ENCODE data around the gene GSE1.

The GSE1 gene

DNA sequence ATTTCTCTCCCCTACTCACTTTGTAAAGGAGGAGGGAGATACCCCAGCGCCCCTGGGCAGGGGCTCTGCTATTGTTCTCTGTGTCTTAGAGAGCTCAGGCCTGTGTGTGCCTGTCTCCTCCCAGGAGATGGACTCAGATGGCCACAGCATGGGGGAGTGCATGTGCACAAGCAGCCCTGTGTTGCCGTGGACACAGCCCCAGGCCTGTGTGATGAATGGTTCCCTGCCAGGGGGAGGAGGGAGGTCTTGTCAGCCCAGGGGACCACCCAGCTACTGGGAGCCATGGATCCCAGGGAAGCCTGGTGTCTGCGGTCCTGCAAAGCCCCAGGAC is 49.3 kb downstream of the GSE1 start:
- DNase-seq (ENCODE audit: low read depth): no peak

DNA sequence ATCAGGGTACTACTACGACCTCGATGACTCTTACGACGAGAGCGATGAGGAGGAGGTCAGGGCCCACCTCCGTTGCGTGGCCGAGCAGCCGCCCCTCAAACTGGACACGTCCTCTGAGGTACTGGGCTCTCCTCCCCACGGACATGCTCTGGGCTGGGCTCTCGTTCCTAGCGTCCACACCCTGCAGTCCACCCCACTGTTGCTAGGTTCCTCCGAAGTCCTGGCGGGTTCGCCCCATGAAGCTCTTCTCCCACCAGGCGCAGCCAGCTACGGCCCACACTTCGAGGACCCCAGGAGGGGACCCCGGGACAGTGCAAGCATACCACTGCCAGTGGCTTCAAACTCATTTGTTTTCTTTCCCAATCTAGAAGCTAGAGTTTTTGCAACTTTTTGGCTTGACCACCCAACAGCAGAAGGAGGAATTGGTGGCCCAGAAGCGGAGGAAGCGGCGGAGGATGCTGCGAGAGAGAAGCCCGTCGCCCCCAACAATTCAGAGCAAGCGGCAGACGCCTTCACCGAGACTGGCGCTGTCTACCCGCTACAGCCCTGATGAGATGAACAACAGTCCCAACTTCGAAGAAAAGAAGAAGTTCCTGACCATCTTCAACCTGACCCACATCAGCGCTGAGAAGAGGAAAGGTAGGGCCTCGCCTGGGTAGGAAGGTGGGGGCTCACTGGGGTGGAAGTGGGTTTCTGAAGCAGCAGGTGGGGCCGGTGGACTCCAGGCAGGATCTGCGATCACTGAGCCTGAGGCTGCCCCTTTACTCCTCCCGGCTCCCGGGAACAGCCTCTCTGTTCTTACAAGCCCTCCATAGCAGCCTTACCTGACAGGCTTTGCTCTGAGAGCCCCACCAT is 50.1 kb downstream of the GSE1 start:
- DNase-seq (ENCODE audit: low read depth): no peak

DNA sequence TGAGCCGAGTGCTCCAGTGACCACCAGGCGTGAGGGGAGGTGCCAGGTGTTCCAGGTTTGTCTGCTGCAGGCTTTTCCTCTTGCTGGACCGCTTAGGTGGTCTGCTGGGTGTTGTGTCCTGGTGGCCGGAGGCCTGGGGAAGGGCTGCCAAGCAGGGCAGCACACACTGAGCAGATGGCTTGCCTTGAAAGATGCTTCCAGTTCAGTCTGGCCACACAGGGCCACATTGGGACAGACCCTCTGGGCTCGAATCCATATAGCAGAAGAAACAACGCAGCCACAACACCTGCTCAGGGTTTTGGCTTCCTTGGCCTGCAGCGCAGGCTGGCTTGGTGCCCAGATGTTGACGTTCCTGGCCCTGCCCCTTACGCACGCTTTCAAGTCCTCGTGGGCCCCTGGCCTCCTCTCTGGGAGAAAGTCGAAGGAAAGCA is 50.8 kb downstream of the GSE1 start:
- no peak for DNase-seq (ENCODE audit: low read depth)

DNA sequence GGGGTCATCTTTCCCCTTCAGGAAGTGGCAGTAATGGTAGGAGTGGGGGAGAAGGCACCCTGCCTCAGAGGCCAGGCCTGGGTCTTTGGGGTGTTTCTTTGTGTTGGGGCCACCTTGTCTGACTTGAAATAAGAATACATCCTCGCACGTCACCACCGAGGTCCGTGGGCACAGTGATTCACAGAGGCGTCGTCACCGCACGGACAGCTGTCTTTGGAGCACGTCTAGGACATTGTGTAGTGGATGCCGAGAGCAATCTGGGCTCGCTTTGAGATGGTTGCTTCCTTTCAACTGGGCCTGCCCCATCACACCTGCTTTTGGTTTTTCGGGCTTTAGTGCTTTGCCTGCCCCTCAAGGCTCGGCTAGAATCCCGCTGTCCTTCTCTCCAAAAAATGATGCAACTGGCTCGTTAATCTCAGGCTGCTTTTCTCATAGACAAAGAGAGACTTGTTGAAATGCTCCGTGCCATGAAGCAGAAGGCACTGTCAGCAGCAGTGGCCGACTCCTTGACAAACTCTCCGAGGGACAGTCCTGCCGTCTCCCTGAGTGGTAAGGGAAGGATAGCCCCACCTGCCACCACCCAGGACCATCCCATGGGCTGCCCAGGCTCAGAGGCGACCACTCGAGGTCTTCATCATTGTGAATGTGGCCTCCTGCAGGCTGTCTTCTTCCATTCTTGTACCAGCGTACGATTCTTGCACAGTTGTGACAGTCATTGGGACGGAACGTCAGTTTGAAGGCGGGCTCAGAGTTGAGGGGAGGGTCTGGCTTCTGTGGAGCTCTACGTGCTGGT is 51.7 kb downstream of the GSE1 start:
- DNase-seq (ENCODE audit: low read depth): no peak

DNA sequence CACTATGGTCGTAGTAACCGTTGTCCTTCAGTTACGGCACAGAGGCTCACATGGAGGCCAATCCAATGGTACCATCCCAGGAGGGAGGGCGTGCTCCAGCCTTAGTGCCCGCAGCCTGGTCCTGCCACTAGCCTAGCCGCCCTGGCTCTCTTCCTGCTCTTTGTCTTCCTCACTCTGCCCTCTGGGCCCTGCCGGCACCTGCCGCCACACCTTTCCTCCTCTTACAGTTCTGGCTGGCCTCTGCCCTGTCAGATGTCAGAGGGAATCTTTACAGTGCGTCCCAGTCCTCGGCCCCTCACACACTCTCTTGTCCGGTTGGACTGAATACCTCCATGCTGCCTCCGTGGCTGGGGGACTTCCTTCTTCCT is 52.2 kb downstream of the GSE1 start:
- no peak for DNase-seq (ENCODE audit: low read depth)

DNA sequence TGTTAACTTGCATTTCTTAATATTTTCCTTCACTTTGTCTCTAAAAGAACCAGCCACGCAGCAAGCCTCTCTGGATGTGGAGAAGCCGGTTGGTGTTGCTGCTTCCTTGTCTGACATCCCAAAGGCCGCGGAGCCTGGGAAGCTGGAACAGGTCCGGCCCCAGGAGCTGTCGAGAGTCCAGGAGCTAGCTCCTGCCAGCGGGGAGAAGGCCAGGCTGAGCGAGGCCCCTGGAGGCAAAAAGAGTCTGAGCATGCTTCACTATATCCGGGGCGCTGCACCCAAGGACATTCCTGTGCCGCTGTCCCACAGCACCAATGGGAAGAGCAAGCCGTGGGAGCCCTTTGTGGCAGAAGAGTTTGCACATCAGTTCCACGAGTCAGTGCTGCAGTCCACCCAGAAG is 52.8 kb downstream of the GSE1 start:
- DNase-seq (ENCODE audit: low read depth): no peak

DNA sequence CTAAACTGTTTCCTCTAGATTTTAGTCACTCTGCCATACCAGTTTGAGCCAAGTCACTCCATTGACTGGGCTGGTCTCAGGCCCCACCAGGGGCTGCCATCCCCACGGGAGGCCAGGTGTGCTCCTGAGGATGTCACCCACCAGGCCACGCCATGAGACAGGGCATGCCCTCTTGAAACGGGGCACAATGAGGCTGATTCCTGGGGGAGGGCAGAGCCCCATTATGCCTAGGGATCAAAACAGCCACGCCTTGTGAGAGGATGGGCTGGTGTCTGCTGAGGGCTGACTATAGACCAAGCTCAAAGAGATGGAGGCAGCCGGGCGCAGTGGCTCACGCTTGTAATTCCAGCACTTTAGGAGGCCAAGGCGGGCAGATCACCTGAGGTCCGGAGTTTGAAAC is 54.1 kb downstream of the GSE1 start:
- no peak for DNase-seq (ENCODE audit: low read depth)

DNA sequence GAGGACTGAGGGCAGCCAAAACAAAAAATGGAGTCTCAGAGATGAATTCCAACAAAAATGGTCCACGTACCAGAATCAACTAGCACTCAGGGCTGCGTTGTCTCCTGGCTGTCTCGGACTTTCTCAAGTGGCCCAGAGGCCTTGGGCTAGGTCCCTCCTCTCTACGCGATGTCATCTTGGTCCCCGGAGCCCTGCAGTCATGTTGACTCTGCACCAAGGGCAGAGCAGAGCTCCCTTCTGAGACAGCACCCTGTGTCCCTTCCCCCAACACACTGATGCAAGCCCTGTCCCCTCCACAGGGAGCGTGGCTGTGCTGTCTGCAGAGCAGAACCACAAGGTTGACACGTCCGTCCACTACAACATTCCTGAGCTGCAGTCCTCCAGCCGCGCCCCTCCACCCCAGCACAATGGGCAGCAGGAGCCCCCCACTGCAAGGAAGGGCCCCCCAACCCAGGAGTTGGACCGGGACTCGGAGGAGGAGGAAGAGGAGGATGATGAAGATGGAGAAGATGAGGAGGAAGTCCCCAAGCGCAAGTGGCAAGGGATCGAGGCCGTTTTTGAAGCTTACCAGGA is 54.8 kb downstream of the GSE1 start:
- no peak for DNase-seq (ENCODE audit: low read depth)

DNA sequence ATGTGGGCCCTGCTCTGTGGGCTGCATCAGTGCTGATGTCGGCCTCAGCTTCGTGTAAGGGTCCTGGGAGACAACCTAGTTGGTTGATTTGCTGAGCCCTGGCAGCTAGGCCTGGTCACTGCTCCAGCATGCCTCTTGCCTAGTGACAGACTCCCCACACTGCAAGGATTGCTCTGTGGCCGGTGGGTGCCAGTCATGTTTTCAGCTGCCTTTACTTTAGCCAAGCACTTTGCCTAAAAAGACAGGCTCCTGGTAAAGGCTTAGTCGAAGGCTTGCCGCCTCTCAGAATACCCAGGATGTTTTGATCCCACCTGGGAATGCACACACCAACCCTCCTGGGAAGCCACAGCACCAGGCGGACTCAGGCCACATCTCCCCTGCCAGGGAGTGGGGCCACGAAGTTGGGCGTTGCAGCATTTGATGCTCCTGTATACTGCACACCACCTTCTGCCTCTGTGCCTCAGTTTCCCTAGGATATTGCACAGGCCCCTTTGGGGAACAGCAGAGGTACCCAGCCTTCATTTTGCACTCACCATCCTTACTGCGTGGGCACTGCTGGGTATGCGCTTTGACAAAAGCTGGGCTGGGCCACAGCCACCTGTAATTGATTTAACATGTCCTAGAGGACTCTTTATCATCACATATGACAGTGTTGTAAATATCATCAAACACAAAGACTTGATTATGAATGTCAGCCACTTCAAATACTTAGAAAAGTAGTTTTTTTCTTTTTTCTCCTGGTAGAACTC is 55.7 kb downstream of the GSE1 start:
- DNase-seq (ENCODE audit: low read depth): no peak

DNA sequence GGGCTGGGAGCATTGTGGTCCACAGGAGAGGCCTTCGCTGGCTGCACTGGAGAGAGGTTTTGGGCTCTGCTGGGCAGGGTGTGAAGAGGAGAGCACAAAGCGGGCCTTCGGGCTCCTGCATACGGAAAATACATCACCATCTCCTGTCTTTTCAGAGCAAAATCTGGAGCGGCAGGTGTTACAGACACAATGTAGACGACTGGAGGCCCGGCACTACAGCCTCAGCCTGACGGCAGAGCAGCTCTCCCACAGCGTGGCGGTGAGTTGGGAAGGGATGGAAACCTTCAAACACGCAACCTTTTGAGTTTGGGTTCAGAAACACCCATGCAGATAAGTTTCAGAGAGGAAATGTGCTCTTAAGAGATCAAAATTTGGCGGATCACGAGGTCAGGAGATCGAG is 57.7 kb downstream of the GSE1 start:
- no peak for DNase-seq (ENCODE audit: low read depth)

DNA sequence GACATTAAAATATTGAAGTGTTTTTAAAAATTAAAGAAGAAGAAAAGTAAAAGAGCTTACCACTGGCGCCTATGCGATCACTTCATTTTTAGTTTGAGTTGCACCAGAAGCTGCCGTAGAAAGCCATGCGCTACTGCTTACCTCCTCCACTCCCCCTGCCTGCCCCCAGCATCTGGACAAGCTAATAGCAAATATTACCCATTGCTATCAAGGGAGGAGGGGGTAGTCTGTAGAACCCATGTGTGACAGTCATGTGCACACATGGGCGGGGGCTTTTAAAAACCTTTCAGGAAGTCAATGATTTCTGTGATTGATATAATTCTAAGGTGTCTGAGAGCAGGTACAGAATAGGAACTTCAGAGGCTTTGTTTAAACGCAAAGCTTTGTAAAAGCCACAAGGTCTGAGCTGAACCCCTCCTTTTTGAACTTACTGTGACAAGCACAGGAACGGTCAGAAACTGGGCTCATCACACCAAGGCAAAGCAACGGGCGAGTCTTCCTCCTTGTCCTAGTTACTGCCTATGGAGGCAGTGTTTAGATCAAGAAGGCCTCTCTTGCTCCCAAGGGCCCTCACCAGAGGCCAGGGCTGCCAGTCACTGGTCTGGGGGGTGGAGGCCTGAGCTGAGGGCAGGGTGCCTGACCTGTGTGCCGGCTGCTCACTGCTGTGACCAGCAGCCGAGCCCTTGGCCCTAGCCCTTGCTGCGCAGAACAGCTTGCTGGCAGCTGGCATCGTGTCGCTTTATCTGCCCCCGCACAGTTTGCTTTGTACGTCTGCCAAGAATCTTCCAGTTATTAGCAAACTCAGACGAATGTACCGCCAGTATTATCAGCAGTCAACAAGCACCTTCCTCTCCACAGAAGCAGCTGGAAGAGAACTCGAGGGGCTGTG is 60.7 kb downstream of the GSE1 start:
- no peak for DNase-seq (ENCODE audit: low read depth)

DNA sequence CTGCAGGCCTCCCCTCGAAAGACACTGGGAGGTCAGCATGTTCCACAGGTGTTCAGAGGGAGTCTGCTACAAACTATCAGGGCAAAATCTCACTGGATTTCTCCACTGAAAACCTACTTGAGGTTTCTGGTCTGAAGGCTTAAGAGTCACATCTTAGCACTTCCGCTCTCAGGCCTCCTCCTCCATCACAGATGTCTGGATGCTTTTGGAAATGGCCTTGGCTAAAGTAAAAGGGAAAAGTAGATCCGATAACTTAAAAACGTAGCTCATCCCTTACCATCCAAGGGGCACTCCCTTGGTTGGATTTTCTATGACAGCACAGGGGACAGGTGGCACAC is 61.3 kb downstream of the GSE1 start:
- no peak for DNase-seq (ENCODE audit: low read depth)

DNA sequence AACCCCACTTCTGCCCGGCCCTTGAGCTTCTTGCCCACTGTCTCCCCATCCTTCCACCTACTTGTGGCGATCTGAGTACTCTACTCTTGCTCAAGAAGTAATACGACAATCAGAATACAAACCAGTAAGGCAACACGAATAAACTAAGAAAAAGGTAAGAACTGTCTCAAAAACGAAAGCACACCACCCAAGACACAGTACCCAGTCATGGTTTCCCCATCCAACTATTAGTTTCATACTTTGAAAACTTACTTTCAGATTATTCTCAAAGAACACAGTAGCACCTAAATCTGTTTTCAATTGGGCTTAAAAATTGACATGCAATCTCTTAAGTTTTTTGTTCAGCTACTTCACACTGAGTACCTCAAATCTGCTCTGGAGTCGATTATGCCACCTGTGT is 61.7 kb downstream of the GSE1 start:
- no peak for DNase-seq (ENCODE audit: low read depth)

DNA sequence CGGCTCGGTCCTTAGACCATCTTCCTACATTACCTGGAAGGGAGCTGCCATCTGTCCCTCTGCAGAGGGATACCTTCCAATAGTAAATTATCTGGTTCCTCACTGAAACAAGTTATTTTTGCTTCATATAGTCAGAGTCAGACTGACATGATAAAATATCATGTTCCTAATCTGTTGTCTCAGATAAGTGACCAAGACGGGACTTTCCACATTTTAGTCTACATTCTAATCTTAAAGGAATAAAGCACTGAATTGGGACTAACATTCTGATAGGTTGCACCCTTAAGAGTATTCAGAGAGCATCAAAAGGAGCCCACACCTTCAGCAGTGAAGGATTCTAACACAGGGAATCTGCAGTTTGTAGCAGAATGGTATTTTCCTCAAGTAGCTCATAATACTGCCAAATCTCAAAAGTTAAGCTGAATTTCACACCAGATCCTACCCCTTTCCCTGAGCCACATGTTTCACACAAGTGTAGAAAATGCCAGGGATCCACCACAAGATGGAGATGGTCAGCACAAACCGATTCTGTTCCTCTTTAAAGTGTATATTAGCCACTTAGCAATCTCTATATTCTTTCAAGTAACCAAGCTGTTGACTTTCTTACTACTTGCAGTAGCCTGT is 62.2 kb downstream of the GSE1 start:
- no peak for DNase-seq (ENCODE audit: low read depth)

DNA sequence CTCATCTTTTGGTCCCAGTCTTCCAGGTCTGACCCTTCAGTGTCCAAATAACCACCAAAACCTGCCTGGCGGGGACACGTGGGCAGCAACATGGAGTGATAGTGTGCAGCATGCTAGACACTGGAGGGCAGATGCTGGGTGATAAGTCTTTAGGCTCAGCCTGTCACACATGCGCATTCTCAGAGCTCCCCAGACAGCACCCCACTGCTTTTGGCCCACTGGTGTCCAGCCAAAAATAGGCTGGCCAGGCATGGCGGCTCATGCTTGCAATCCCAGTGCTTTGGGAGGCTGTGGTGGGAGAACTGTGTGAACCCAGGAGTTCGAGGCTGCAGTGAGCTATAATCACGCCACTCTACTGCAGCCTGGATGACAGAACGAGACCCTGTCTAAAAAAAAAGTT is 63.3 kb downstream of the GSE1 start:
- DNase-seq (ENCODE audit: low read depth): no peak

DNA sequence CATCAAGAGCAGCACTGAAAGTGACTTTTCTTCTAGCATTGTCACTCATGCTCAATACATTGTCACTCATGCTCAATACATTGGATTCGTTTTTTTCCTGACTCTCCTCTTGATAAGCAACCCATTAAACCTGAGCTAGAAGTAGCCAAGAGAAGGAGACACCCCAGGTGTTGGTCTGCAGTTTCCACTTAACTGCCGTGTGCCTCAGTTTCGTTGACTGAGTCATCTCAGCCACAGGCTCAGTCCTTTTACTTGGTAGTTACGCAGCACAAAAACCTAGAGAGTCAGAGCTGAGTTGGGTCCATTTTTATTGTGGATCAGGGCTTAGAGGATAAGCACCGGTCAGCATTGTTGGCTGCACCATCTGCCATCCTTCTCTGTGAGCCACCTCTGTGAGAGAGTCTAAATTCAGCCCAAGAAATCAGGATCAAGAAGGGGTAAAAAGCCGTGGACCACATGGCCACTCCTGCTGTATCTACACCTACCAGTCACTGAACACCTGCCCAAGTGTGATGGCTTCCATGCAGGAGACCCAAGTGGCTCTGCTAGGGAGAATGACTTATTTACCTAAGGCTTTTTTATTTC is 64.4 kb downstream of the GSE1 start:
- no peak for DNase-seq (ENCODE audit: low read depth)

DNA sequence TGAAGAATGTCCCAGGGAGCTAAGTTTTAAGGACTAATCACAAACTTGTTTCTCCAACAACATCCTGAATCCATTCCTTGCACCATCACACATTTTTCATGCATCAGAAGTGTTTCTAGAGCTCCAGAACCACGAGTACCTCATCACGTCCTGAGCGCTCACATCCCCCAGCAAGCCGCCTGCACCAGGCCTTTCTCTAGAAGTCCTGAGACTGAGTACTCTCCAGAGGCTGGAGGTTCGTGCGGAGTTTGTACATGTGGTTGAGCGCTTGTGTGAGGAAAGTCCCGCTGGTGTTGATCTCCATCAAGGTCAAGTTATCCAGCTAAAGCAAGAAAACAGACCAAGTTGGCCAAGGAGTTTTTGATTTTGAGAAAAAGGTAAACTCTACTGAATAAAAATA is 64.9 kb downstream of the GSE1 start:
- DNase-seq (ENCODE audit: low read depth): no peak

DNA sequence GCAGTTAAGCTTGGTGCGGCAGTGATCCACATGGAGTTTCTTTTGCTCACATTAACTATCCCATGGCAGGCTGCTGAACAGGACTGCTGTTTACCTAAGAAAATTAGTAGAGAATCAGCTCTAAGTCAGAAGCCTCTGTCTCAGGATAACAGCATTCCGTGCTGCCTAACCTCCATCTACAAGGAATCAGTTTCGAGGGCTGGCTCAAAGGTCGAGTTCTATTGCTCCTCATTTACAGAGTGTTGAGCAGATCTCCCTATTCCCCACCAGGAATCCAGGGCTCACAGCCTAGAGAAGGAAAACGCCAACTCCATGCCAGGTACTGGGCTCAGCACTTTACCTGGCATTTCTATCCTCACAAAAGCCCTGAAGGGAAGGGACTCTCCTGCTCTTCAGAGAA is 65.7 kb downstream of the GSE1 start:
- no peak for DNase-seq (ENCODE audit: low read depth)

DNA sequence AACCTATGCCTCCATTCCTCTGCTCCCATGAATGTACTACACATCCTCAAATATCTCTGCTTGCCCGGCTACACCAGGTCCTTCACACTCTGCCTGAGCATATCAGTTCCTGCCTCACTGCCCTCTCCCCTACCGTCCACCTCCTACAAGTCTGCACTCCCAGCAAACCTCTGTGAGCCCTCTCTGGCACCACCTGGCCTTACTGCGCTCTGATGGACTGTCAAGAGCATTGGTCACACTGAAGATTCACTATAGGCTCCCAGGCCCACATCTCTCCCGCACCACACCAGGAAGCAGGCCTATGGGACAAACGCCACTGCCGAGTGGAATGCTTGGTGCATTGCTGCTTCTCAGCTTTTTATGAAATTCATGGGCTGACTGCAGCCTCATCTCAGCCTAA is 66.7 kb downstream of the GSE1 start:
- DNase-seq (ENCODE audit: low read depth): no peak

DNA sequence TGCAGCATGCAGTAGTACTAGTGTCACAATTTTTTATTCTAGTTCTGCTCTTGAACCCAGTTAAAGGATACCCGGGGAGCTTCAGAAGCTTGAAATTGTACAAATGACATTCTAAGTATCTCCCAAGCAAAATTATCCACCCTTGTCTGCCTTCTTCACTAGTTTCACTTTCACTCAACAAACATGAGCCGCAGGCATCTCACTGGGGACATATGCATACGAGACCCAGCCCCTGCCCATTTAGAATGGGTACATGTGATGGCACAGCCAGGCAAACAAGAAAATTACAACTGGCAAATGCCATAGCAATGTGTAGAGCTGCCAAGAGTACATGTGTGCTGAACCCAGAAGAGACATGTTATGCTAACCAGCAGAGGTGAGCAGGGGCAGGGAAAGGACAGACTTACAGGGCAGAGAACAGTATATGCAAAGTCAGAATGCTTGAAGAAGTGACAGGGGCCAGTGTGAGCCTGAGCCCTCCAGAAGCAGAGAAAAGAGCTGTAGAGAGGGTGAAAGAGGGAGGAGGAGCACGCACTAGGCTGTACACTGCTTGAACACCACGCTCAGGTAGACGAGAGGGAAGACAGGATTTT is 67.3 kb downstream of the GSE1 start:
- no peak for DNase-seq (ENCODE audit: low read depth)

DNA sequence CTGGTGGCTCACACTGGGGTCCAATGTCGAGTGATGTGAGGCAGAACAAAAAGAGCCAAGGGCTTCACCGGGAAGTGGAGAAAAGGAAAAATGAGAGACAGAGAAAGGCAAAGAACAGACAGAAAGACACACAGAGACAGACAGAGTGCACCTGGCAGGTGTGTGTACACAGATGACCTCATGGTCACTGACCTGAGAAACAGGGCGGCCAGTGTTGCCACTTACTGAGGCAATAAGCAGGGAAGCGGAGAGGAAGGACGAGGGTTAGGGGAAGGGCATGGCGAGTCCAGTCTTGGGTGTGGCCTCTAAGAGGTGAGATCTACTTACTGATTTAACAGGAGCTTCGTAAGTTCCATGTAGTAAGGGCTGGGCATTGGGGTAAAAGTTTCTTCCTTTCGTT is 68.1 kb downstream of the GSE1 start:
- no peak for DNase-seq (ENCODE audit: low read depth)
